GM23338 (cell line): Measurements from ENCODE around the gene REEP3.

Experiments
- CREB1 ChIP-seq: fragments of 250-450 bp; sonication (Bioruptor Pico); IDR thresholded peaks from 2 replicates; pipeline ENCODE4 v1.5.0; 2020; ENCODE audit warnings: low read depth, mild to moderate bottlenecking, moderate library complexity
- EZH2 ChIP-seq: fragments of 200-600 bp; sonication (generic); IDR thresholded peaks from one replicate; pipeline ENCODE4 v1.8.0; 2017; ENCODE audit warnings: antibody characterized with exemption, mild to moderate bottlenecking, low read depth; ENCODE audit not compliant: unreplicated experiment
- EZH2phosphoT487 ChIP-seq: fragments of 200-600 bp; sonication (generic); IDR thresholded peaks from one replicate; pipeline ENCODE4 v1.8.1; 2018; ENCODE audit warnings: antibody characterized with exemption; ENCODE audit not compliant: unreplicated experiment
- NANOG ChIP-seq: IDR thresholded peaks from 2 replicates; pipeline ENCODE4 v1.6.1; 2016; ENCODE audit warnings: antibody characterized with exemption, borderline replicate concordance
- POLR2AphosphoS5 ChIP-seq: IDR thresholded peaks from 2 replicates; pipeline ENCODE4 v1.6.1; 2016; ENCODE audit warnings: antibody characterized with exemption, low read depth
- ZNF114 ChIP-seq: fragments of 250-450 bp; sonication (Bioruptor Pico); IDR thresholded peaks from 2 replicates; pipeline ENCODE4 v1.5.0; 2020; ENCODE audit warnings: mild to moderate bottlenecking, moderate library complexity
- TF ChIP-seq, protein P1 (sequence below), 2 experiments: fragments of 200-600 bp in 1 of 2; sonication (generic) in 1 of 2; conservative IDR thresholded peaks; 2 replicates each; pipeline versions ENCODE4 v1.5.1 to v1.6.1; 2016 to 2017; ENCODE audit warnings: antibody characterized with exemption in 2 of 2, low read depth in 2 of 2, mild to moderate bottlenecking in 2 of 2, moderate library complexity in 1 of 2
- TF ChIP-seq, protein P2 (sequence below): IDR thresholded peaks from one replicate; pipeline ENCODE4 v1.6.1; 2018; ENCODE audit warnings: antibody characterized with exemption; ENCODE audit not compliant: unreplicated experiment
- TF ChIP-seq, protein P3 (sequence below): IDR thresholded peaks from 2 replicates; pipeline ENCODE4 v1.6.1; 2016; ENCODE audit warnings: antibody characterized with exemption

DNA sequence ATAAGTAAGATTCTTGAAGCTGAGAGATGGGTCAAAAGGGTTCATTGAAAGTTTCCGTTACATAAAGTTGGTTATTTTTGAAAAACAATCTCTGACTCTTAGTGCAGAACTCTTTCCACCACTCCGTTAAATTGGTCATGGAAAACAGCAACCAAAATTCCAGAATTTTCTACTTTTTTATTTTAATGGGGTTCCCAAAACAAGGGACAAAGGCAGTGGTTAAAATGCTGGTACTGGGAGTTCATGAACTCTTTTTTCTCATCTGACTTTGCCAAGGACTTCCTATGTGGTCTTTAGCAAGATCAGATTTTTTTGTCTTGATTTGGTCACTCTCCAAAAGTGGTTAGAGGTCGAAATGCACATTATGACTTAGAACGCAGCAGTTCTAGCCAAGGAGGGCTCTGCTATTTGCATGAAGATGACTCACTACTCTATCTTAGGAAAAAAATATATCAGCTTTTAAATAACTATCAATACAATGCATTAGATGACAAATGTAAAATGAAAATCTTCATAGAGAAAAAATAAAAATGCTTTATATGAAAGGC, 145.7 kb downstream of the REEP3 start:
- TF ChIP-seq, protein P1, sequence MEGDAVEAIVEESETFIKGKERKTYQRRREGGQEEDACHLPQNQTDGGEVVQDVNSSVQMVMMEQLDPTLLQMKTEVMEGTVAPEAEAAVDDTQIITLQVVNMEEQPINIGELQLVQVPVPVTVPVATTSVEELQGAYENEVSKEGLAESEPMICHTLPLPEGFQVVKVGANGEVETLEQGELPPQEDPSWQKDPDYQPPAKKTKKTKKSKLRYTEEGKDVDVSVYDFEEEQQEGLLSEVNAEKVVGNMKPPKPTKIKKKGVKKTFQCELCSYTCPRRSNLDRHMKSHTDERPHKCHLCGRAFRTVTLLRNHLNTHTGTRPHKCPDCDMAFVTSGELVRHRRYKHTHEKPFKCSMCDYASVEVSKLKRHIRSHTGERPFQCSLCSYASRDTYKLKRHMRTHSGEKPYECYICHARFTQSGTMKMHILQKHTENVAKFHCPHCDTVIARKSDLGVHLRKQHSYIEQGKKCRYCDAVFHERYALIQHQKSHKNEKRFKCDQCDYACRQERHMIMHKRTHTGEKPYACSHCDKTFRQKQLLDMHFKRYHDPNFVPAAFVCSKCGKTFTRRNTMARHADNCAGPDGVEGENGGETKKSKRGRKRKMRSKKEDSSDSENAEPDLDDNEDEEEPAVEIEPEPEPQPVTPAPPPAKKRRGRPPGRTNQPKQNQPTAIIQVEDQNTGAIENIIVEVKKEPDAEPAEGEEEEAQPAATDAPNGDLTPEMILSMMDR (conservative IDR thresholded peaks at IDR 0.05; ENCODE audit: low read depth in 2 of 2), result no peak
- TF ChIP-seq EZH2phosphoT487 (no peak), EZH2 (no peak), POLR2AphosphoS5 (no peak), CREB1 (CRISPR knock-in tag) (no peak), ZNF114 (CRISPR knock-in tag) (no peak), NANOG (no peak)
- TF ChIP-seq, protein P2, sequence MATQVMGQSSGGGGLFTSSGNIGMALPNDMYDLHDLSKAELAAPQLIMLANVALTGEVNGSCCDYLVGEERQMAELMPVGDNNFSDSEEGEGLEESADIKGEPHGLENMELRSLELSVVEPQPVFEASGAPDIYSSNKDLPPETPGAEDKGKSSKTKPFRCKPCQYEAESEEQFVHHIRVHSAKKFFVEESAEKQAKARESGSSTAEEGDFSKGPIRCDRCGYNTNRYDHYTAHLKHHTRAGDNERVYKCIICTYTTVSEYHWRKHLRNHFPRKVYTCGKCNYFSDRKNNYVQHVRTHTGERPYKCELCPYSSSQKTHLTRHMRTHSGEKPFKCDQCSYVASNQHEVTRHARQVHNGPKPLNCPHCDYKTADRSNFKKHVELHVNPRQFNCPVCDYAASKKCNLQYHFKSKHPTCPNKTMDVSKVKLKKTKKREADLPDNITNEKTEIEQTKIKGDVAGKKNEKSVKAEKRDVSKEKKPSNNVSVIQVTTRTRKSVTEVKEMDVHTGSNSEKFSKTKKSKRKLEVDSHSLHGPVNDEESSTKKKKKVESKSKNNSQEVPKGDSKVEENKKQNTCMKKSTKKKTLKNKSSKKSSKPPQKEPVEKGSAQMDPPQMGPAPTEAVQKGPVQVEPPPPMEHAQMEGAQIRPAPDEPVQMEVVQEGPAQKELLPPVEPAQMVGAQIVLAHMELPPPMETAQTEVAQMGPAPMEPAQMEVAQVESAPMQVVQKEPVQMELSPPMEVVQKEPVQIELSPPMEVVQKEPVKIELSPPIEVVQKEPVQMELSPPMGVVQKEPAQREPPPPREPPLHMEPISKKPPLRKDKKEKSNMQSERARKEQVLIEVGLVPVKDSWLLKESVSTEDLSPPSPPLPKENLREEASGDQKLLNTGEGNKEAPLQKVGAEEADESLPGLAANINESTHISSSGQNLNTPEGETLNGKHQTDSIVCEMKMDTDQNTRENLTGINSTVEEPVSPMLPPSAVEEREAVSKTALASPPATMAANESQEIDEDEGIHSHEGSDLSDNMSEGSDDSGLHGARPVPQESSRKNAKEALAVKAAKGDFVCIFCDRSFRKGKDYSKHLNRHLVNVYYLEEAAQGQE, result no peak
- TF ChIP-seq, protein P3, sequence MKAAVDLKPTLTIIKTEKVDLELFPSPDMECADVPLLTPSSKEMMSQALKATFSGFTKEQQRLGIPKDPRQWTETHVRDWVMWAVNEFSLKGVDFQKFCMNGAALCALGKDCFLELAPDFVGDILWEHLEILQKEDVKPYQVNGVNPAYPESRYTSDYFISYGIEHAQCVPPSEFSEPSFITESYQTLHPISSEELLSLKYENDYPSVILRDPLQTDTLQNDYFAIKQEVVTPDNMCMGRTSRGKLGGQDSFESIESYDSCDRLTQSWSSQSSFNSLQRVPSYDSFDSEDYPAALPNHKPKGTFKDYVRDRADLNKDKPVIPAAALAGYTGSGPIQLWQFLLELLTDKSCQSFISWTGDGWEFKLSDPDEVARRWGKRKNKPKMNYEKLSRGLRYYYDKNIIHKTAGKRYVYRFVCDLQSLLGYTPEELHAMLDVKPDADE, result no peak
